SW 1271 (cell line): ENCODE measurements around the gene LARP4.
"Not testable (repeated sequence)": the region's sequence is repeated elsewhere in the genome, so short reads cannot be mapped to it uniquely, and the experiment has no call there.

Source experiments
- DNase-seq, 2 experiments: peaks; one replicate each; lab custom pipeline; 2025; lab: John Stamatoyannopoulos, UW

The LARP4 gene

DNA sequence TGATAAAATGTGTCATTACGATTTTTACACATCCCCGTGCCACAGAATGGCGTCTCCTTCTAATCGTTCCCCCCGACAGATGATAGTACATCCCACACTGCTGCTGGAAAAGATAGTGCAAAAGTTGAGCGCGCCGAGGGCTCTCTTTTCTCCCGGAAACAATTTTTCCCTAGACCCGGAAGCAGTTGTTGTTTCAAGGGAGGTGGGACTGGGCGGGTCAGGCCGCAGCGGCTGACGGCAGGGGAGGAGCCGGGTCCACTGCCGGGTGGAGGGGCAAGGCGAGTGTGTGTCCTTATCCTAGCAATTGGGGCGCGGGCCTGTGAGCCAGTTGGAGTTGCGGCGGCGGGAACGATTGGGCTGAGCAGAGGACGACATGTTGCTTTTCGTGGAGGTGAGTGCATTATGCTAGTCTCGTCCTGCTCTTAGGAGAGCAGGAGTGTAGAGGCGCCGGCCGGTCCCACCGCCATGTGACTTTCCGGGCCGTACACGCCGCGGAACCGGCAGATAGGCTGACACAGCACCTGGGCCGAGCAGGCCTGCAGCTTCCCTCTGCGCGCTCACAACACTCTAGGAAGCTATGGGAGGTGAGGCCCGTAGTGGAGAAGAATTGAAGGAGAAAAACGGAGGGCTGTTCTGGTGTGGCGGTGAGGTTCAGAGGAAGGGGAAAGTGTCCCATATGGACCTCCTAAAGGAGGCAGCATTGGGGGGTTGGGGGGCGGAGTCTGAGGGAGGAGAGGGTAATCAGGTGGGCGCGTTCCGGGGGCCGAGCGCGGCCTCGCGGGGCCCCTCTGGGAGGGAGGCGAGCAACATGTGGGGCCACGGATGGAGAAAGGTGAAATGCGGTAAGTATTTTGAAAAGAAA is at the start of gene LARP4:
Gene LARP4 (plus strand): TSS at position 248 of the 862 bp plus-strand sequence. CDS start 126 bp downstream, at position 374.
- peak; percentile 88 to 97 for DNase-seq

DNA sequence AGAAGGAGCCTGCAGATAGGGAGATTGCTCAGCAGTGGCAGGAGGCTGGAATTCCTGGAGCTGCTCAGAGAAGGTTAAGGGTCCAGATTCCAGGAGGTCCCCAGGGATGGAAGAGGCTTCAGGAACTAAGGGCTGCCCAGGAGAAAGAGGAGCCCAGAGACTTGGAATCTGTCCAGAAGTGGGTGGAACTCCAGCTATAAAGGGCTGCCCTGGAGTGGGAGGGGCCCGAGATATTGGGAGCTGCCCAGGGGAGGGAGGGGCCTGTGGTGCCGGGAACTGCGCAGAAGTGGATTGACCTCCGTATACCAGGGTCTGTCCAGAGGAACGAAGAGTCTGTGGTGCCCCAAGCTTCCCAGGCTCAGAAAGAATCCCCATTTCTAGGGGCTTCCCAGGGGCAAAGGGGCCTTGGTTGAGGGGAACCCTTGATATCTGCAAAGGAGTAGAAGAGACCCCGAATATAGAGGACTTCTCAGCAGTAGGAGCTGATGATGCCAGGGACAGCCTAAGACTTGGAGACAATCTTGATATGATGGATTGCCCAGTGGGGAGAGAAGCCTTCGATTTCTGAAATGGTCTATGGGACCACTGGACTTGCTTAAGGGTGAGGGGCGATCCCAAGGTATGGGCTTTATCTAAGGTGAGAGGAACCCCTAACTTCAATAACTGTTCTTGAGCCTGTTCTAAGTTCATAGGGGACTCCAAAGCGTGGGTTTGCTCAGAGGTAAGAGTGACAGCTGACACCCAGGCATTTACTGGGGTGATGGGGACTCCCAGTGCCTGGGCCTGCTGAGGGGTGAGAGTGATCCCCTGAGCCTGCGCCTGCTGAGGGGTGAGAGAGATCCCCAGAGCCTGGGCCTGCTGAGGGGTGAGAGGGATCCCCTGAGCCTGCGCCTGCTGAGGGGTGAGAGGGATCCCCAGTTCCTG is 49.3 kb upstream of the LARP4 start:
- no peak for DNase-seq

DNA sequence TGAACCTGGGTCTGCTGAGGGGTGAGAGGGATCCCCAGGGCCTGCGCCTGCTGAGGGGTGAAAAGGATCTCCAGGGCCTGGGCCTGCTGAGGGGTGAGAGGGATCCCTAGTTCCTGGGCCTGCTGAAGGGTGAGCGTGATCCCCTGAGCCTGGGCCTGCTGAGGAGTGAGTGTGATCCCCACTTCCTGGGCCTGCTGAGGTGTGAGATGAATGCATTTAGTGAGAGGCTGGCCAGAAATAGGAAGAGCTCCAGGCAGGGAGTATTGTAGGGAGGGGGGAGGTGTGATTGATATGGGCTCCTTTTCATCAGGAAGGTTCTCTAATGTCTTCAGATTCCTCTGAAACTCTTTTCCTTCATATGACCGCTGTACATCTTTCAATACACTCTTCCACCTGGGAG is 47.3 kb upstream of the LARP4 start:
- DNase-seq = no peak

DNA sequence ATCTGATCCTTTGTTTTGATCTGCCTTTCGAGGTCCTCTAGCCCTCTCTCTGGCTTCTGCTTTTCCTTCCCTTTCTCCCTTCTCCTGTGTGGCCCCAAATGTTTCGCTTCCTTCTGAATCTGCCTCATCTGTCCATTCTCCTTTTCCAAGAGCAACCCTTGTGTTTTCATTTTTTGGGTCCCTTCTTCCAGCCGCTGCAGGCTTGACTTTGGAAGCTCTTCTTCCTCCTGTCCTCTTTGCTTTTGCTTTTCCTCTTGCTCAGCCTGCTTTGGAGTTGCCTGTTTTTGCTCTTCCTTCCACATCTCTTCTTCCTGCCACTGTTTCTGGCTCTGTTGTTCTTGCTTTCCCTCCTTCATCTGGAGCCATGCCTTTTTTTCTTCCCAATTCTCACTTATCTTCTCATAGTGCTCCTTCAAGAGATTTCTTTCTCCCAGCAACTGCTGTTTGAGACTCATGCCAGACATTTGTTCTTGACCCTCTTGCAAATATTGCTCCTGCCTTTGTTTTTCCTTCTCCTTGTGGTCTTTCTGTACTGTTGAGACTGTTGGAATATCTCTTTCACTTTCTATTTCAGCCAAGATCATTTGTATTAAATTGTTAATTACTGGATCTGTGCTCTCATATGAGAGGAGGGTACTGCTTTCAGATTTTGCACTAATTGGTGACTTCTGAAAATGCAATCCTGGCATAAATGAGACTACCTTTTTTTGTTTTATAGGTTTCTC is 46.7 kb upstream of the LARP4 start:
- no peak for DNase-seq

DNA sequence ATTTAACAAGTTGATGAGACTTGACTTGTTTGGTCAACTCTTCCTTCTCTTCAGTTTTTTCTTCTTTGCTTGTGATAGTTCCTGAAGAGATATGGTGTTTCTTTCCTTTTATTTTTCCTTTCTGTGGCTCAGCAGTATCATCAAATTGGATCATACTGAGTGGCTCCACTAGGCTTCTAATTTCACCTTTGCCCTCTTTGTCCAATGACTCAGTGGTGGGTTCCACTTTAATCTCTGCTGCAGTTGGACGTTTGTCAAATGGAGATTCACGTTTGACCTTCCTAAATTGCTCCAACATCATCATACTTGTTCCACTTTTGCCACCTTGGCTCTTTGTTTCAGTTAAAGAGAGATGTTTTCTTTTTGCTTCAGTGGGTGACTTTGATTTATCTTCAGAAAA is 45.8 kb upstream of the LARP4 start:
- no peak for DNase-seq

DNA sequence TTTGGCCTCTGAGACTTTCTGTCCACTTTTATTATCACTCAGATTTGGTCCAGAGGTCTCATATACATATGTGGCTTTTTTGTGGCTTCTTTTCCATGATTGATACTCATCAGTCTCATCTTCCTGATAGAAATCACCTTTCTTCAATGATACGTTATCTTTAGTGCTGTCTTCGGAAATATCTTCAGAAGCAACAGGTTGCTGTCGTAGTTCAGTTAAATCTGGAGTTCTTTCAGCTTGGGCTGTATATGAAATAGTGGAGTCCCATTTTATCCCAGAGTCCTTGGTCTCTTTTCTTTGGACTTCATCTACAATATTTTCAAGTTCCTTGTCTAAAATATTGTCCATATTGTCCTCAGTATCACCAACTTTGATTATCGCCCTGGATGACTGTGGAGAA is 45.3 kb upstream of the LARP4 start:
- no peak for DNase-seq

DNA sequence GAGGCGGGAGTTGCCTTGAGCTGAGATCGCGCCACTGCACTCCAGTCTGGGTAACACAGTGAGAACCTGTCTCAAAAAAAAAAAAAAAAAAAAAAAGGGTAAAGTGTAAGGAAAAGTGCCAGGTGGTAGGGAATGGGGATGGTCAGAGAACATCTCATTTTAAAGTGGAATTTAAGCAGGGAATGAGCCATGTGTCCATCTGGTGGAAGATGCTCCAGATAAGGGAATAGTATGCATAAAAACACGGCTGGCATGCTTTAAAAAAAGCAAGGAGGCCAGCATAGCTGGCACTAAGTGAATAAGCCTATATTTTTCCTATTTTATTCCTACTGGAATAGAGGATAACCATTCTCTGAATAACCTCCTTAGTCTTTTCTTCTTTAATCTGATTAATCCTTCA is 38.0 kb upstream of the LARP4 start:
- no peak for DNase-seq

DNA sequence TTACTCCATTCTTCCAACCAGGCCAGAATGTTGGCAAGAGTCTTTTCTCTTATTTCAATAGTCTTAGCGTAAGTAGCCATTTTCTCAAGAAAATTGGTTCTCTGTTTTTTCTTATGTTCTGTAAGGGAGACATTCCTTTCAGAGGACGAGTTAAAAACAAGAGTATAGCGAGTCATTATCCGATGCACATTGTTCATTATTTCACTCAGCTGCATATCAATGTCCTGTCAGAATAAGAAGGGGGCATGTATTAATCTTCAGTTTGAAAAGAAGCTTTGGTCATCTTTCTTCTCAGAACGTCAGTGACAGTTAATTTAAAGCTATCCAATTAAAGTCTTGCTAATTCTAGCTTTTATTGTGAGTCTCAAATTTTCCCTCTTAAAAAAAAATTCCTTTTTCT is 37.5 kb upstream of the LARP4 start:
- DNase-seq = no peak

DNA sequence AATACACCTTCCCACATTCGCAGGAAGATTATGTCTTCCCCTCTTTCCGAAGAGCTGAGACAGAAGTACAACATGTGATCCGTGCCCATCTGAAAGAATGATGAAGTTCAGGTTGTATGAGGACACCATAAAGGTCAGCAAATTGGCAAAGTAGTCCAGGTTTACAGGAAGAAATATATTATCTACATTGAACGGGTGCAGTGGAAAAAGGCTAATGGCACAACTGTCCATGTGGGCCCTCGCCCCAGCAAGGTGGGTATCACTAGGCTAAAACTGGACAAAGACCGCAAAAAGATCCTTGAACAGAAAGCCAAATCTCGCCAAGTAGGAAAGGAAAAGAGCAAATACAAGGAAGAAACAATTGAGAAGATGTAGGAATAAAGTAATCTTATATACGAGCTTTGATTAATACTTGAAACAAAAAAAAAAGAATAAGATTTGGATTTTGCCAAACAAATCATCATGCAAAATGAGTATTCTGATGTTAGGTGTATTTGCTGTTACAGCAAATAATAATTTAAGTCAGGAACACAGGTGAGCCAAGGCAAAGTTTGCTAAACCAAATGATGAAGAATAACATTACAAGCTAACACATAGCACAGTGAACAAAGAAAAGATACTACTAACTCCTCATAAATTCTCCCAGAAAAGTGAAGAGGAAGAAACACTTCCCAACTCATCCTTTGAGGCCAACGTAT is 34.8 kb upstream of the LARP4 start:
- no peak for DNase-seq

DNA sequence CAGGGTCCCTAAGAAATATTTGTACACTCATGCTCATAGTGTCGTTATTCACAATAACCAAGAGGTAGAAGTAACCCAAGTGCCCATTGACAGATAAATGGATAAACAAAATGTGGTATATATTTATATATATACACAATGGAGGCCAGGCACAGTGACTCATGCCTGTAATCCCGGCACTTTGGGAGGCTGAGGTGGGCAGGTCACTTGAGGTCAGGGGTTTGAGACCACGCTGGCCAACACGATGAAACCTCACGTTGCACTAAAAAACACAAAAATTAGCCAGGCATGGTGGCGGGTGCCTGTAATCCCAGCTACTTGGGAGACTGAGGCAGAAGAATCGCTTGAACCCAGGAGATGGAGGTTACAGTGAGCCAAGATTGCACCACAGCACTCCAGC is 30.0 kb upstream of the LARP4 start:
- not testable (repeated sequence) for DNase-seq

DNA sequence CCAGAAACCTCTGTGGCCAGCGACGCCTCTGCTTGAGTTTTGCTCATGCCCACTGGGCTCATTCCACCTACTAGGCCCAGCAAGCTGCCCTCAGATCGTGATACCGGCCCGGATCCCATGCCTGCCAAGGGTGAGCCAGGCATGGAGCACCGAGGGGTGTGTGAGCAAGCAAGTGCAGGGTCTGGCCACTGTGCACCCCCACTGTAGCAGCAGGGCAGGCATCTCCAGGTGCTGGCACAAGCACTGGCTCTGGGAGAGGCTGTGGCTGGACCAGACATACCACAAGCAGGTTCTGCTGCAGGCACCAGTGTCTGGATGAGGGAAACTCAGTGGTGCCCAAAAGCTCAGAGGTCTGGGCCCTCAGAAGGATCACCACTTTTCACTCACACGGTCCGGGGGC is 24.9 kb upstream of the LARP4 start:
- DNase-seq = no peak

DNA sequence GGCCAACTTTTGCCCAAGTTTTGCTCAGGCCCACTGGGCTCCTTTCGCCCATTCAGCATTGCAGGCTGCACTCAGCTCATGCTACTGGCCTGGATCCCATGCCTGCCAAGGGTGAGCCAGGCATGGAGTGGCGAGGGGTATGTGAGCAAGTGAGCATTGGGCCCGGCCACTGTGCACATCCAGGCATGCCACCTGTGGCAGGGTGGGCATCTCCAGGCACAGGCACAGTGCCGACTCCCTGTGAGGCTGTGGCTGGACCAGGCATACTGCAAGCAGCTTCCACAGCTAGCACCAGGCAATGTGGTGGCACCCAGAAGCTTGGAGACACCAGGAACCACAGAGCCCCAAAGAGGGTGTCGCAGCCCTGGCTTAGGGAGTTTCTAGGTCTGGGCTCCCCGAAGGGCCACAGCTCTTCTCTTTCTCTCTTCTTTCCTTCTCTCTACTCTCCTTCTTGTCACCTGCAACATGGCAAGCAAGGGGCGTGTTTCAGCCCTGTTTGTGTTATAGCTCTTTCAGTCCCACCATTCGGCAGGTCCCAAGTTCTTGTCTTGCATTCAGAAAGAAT is 19.8 kb upstream of the LARP4 start:
- DNase-seq = no peak

DNA sequence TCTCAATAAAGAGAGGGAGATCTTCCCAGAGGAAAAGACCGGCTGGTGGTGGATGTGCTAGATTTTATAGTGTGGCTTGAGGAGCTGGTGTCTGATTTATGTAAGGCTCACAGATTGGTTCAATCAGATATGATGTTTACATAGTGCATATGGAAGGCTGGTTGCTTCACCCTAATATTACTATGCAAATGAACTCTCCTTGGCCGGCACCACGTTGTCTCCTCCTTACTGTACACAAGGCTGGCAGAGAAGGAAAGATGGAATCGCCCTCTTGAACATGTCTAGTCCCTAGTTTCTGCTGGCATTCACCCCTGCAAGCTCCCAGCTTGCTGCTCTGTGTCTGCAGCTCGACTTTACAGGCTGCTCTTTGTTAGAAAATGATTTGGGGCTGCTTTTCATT is 13.2 kb upstream of the LARP4 start:
- no peak for DNase-seq

DNA sequence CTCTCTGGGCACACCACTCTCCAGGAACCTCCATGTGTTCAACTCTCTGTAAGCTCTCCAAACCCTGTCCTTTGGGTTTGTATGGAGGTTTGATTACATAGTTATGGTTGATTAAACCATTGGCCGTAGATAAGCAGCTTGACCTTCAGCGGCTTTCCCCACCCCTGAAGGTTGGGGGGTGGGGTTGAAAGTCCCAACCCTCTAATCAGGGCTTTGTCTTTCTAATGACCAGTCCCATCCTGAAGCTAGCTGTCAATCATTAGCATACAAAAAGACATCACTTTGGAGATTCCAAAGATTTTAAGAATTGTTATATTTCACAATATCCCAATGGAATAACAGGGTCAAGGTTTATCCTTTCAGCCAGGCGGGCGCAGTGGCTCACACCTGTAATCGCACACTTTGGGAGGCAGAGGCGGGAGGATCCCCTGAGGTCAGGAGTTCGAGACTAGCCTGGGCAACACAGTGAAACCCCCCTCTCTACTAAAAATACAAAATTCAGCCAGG is 12.7 kb upstream of the LARP4 start:
- no peak for DNase-seq

DNA sequence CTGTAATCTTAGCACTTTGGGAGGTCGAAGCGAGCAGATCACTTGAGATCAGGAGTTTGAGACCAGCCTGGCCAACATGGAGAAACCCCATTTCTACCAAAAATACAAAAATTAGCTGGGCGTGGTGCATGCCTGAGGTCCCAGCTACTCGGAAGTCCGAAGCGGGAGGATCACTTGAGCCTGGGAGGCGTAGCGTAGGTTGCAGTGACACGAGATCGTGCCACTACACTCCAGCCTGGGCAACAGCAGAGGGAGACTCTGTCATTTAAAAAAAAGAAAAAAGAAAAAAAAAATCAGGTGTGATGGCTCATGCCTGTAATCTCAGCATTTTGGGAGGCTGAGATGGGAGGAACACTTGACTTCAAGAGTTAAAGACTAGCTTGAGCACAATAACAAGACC is 11.9 kb upstream of the LARP4 start:
- DNase-seq = not testable (repeated sequence)

DNA sequence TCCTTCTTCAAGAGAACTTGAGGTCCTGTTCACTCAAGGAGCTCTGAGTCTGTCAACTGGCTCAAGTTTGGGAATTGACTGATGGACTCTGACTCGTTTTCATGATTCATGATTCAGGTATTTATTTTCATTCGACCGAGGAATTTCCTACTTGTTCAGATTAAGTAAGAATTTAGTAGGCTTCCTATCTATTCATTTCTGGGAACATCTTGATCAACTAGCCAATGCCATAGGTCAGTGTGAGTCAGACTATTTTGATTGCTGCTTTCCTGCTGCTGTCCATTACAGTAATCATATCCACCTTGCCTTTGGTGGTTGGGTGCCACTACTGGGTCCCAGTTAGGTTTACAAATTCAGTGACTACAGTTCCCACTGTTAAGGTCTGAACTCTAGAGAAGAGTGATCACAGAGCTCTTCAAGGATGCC is 10.4 kb upstream of the LARP4 start:
- DNase-seq = peak; percentile 72 to 92

DNA sequence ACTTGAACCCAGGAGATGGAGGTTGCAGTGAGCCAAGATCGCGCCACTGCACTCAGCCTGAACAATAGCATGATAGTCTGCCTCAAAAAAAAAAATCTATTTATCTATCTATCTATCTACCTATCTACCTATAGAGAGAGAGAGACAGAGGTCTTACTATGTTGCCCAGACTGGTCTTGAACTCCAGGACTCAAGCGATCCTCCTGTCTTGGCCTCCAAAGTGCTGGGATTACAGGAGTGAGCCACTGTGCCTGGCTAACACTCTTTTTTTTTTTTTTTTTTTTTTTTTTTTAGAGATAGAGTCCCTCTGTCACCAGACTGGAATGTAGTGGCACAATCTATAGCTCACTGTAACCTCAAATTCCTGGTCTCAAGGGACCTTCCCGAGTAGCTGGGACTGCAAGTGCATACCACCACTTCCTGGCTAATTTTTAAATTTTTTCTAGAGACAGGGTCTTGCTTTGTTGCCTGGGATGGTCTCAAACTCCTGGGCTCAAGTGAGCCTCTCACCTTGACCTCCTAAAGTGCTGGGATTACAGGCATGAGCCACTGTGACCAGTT is 6.1 kb upstream of the LARP4 start:
- peak; percentile 40 to 74 for DNase-seq

DNA sequence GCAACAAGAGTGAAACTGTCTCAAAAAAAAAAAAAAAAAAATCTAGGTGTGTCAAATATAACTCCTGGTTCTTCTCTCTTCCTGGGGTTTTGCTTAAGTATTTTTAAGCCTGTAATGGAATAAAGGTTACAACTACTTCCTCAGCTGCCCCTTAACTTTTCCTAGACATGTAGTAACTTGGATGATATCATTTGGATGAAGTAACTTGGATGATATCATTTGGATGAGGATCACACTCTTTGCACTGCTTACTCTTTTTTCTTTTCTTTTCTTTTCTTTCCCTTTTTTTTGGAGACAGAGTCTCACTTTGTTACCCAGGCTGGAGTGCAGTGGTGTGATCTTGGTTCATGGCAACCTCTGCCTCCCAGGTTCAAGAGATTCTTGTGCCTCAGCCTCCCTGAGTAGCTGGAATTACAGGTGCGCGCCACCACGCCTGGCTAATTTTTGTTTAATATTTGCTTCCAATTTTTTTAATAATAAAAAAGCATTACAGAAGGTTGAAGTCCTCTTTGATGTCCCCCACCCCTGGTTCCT is 3.5 kb upstream of the LARP4 start:
- no peak for DNase-seq

DNA sequence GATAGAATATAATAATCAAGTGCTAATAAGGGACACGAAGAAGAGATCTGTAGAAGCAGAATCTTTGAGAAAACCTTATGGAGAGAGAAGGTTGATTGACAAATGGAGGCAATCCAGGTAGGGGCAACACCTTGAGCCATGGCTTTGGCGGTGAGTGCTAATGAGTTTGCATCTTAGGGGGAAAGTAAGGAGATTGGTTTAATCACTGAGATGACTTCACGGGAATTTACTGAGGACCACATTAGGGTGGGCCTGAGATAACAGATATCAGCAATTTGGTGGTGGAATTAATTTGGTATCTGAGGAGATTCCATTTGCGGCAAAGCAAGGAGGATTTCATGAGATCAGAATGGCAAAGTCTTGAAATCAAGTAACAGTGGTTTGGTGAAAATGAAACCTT is 1.8 kb upstream of the LARP4 start:
- no peak for DNase-seq

DNA sequence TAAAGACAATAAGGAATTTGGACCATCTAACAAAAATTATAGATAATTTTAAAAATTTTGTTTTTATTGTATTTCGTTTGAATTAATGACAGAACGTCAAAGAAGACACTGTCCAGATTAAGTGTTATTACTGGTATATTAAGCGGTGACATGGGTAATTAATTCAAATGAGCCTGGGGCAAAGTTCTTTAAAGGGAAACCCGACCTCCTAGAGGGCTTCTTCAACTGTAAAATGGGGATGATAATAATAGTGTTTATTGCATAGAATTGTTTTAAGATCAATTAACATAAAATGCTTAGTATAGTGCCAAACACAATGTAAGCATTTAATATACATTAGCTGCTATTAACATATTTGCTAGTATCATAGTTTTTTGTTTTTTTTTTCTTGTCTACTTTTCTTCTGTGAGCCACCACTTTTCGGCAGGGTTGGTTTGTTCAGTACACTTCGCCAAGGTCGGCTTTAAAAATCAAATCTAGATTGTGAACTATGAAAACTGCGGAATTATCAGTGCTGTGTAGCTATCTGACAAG is 514 bp upstream of the LARP4 start:
- no peak for DNase-seq
